Adrenal gland (tissue), 12 donors: Measurements from ENCODE around the gene KIAA0753. TPM values are rescaled to one million over a fixed set of nuclear protein-coding genes. Genes with fewer than 3 reads are reported as not detected.
A peak's percentile ranks its signal among the peaks of the same experiment; 100 is the strongest.

Experiments used
- DNase-seq, 7 donors: peaks; one replicate each; pipeline ENCODE4 v3.0.0-alpha.2; 2019 to 2020
- H3K27ac ChIP-seq, 5 donors: fragments of 200-600 bp; sonication (generic) in 4 of 5; 1 replicate in 3 of 5; 2 replicates in 2 of 5; pipeline versions ENCODE4 v1.5.1 to v1.8.0; 2016 to 2020; ENCODE audit warnings: mild to moderate bottlenecking in 1 of 5
- H3K27me3 ChIP-seq: fragments of 200-600 bp; 2 replicates; pipeline ENCODE4 v1.8.0; 2021
- H3K36me3 ChIP-seq, 2 donors: fragments of 200-600 bp; replicated peaks in 1 of 2; 1 replicate in 1 of 2; 2 replicates in 1 of 2; pipeline versions ENCODE4 v1.5.1 to v1.8.0; 2018 to 2022
- H3K4me1 ChIP-seq, 2 donors: fragments of 200-600 bp; replicated peaks in 1 of 2; 1 replicate in 1 of 2; 2 replicates in 1 of 2; pipeline versions ENCODE4 v1.5.1 to v1.8.0; 2018 to 2021
- H3K4me3 ChIP-seq, 4 donors: fragments of 200-600 bp; sonication (generic) in 3 of 4; one replicate each; pipeline ENCODE4 v1.5.1; 2016 to 2018
- H3K9me3 ChIP-seq, 3 donors: fragments of 200-600 bp; sonication (generic) in 1 of 3; replicated peaks in 1 of 3; 1 replicate in 2 of 3; 2 replicates in 1 of 3; pipeline versions ENCODE4 v1.5.1 to v1.8.0; 2016 to 2021
- POLR2A ChIP-seq, 2 donors: fragments of 450-650 bp; IDR thresholded peaks; one replicate each; pipeline ENCODE4 v1.6.1; 2017; ENCODE audit warnings: antibody characterized with exemption in 2 of 2, mild to moderate bottlenecking in 2 of 2, moderate library complexity in 1 of 2
- WGBS, 4 donors: extraction: QIAGEN DNeasy Blood & Tissue Kit in 2 of 4; methylation state at CpG; one replicate each; pipeline versions ENCODE4 v1.1.5 to v1.1.7; 2013 to 2017; 5-methylcytosine and 5-hydroxymethylcytosine counted together
- intact Hi-C, 2 donors: fragments of 100-400 bp; cut with DNase I; formaldehyde crosslinking; loops; one replicate each; pipeline versions ENCODE4 v1.14.1 to v1.15.0; 2022 to 2023
- polyA plus RNA-seq, 3 donors: library from polyadenylated mRNA; stranded (reverse); fragments of 200-250 nt in 2 of 3; fragments of 350-450 nt in 1 of 3; fragmentation: Illumina TruSeq in 1 of 3; extraction: RNeasy Lipid Tissue Mini Kit (QIAGEN cat#74804) in 1 of 3; gene quantifications; one replicate each; pipeline ENCODE4 v1.2.3, GENCODE V29; 2013 to 2014
- total RNA-seq, 9 donors: library from RNA; depleted of rRNA in 4 of 9; stranded (reverse); fragments of >200 nt in 4 of 9; fragments of 120-200 nt in 1 of 9; fragmentation: NEBNext Ultra II Directional in 1 of 9; extraction: Animal tissue kit (Norgen Biotek cat#: 25700) in 1 of 9; gene quantifications; one replicate each; pipeline versions ENCODE4 v1.1.0 to v1.2.4, GENCODE V29; 2013 to 2023
- TF ChIP-seq, protein P1 (sequence below), 6 experiments: fragments of 450-650 bp in 4 of 6; fragments of 200-600 bp in 2 of 6; sonication (generic) in 1 of 6; IDR thresholded peaks; 1 replicate in 5 of 6; 2 replicates in 1 of 6; pipeline versions ENCODE4 v1.5.1 to v1.8.0; 2016 to 2021; ENCODE audit warnings: antibody characterized with exemption in 6 of 6, mild to moderate bottlenecking in 2 of 6, moderate library complexity in 1 of 6
- donor health status: healthy with polysubstance abuse.
- donor health status: Bipolar disorder and iron deficiency.
- donor health status: DM: yes; HTN: yes; CAD: no.
- donor health status: DM: no; HTN: no; CAD: no.
- donor health status: DM: no; HTN: no; CAD: no.
- donor health status: DM: yes; HTN: yes; CAD: no.

Gene KIAA0753
- total and polyA plus RNA-seq, 12 donors: 5.1 to 21.8 (median 13.1) TPM

DNA sequence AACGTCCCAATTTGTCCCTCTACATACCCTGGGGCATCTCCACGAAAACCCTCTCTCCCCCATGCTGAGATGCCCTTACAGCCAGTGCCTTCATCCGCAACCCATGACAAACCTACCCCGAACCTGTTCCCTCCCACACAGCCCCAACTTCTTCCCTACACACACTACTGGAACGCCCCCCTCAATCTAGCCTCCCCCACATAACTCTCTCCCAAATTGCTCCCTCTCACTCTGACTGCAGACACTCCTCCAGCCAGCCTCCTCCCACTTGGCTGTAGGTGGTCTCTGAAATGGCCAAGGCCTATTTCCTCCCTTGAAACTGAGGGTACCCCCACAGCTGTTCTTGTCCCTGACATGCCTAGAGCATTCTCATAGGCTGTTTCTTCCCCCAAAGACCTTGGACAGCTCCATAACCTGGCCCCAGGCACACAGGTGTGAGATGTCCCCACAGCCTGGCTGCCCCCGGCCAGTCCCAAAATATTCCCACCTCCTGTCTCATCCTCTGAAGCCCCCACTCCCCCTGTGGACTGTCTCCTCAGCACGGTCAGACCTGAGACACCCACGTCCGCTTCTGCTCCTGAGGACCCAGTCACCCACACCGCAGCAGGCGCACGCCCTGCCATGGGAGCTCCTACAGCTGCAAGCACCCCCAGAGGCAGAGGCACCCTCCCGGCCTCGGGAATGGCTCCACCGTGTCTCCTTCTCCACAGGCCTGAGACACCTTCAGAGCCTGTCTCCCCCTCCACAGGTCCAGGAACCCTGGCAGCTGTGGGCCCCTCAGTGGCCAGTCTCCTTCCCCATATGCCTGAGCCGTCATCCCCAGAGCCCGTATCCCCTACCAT, 3.7 kb downstream of the KIAA0753 start:
- TF ChIP-seq, protein P1, sequence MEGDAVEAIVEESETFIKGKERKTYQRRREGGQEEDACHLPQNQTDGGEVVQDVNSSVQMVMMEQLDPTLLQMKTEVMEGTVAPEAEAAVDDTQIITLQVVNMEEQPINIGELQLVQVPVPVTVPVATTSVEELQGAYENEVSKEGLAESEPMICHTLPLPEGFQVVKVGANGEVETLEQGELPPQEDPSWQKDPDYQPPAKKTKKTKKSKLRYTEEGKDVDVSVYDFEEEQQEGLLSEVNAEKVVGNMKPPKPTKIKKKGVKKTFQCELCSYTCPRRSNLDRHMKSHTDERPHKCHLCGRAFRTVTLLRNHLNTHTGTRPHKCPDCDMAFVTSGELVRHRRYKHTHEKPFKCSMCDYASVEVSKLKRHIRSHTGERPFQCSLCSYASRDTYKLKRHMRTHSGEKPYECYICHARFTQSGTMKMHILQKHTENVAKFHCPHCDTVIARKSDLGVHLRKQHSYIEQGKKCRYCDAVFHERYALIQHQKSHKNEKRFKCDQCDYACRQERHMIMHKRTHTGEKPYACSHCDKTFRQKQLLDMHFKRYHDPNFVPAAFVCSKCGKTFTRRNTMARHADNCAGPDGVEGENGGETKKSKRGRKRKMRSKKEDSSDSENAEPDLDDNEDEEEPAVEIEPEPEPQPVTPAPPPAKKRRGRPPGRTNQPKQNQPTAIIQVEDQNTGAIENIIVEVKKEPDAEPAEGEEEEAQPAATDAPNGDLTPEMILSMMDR (IDR thresholded peaks at IDR 0.05): no peak
- TF ChIP-seq POLR2A (IDR thresholded peaks at IDR 0.05): no peak
- H3K4me1 ChIP-seq: peaks cover 13 to 18% of the 10 kb centered on the region in 2 donors
- WGBS, 4 donors: 91 to 95% (median 93%) methylated on average over 13 to 17 of the region's 17 CpGs
- H3K36me3 ChIP-seq: peaks cover 0 to 16% of the 10 kb centered on the region in 2 donors
- H3K27ac ChIP-seq: no peak overlapping the region
- no peaks in the 10 kb centered on the region for H3K27me3 ChIP-seq
- no peaks in the 10 kb centered on the region for H3K9me3 ChIP-seq
- intact Hi-C loops: loop anchor here (5.0 to 10.0 kb wide), 2 partner anchors 160 to 162 kb away; no protein-coding TSS in a partner anchor
- H3K4me3 ChIP-seq: no peak overlapping the region
- DNase-seq: peak in 1 of 7 donors; percentile 14

DNA sequence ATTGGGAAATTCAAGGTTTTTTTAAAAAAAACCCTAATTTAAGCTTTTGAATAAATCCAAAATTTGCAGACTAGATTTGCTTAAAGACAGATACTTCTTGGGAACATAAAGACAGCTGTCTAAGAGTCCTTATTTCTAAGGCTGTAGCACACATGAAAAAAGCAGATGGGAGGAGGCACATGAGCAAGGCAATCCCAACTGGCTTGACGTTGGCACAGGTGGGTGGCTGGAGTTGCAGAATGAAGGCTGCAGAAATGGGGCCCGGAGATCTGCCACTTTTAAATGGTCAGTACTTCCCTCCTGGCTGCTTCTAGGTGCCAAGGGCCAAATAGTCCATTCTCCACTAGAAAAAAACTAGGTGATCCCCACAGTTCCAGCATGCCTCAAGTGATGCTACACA, 4.4 kb downstream of the KIAA0753 start:
- H3K9me3 ChIP-seq: no peaks in the 10 kb centered on the region
- DNase-seq: no peak
- no peak overlapping the region for H3K4me3 ChIP-seq
- intact Hi-C loops: loop anchor here (5.0 to 10.0 kb wide), 2 partner anchors 159 to 161 kb away; no protein-coding TSS in a partner anchor
- H3K27ac ChIP-seq: no peak overlapping the region
- peaks cover 0 to 16% of the 10 kb centered on the region in 2 donors for H3K36me3 ChIP-seq
- H3K4me1 ChIP-seq: peaks cover 13 to 14% of the 10 kb centered on the region in 2 donors
- WGBS, 4 donors: 81 to 89% (median 86%) methylated on average over 2 of the region's 2 CpGs
- no peaks in the 10 kb centered on the region for H3K27me3 ChIP-seq
- TF ChIP-seq, protein P1 (IDR thresholded peaks at IDR 0.05): no peak
- TF ChIP-seq POLR2A (IDR thresholded peaks at IDR 0.05): no peak

DNA sequence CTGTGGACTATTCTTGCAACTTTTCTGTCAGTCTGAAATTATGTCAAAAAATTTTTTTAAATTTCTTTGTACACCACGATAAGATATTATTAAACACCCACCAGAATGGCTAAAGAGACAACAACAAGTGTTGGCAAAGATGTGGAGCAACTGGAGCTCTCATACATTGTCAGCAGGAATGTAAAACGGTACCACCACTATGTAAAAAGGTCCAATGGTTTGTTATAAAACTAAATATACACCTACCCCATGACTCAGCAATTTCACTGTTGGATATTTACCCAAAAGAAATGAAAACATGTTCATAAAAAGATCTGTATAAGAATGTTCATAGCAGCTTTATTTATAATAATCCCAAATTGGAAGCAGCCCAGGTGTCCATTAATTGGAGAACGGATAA, 7.2 kb downstream of the KIAA0753 start:
- Histone ChIP-seq H3K27me3 (no peaks in the 10 kb centered on the region), H3K36me3 (peaks cover 0 to 17% of the 10 kb centered on the region in 2 donors), H3K9me3 (no peaks in the 10 kb centered on the region), H3K4me3 (no peak overlapping the region), H3K4me1 (peaks cover 0 to under 1% of the 10 kb centered on the region in 2 donors), H3K27ac (no peak overlapping the region)
- DNase-seq: no peak
- intact Hi-C loops: loop anchor here in 1 of 2 donors (10.0 kb wide), 1 partner anchor 158 kb away; no protein-coding TSS in a partner anchor
- WGBS, 4 donors: 93 to 100% (median 98%) methylated on average over 3 of the region's 3 CpGs
- TF ChIP-seq, protein P1 (IDR thresholded peaks at IDR 0.05): no peak
- TF ChIP-seq POLR2A (IDR thresholded peaks at IDR 0.05): no peak

DNA sequence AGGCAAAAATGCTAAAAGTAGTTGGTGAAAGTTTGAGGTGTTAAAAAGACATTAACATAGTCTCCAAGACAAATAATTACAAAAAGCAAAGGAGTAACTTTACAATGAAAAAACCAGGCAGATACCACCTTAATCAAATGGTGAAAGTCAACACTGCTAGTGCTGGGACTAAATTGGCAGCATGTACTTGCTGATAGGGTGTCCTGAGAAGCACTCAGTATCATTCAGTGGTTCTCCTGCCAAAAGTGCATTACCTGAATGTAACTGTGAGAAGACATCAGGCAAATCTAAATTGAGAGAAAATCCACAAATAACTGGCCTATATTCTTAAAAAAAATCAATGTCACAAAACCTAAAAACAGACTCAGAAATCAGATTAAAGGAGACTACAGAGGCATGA, 8.0 kb downstream of the KIAA0753 start:
- no peak overlapping the region for H3K27ac ChIP-seq
- TF ChIP-seq POLR2A (IDR thresholded peaks at IDR 0.05): no peak
- TF ChIP-seq, protein P1 (IDR thresholded peaks at IDR 0.05): no peak
- H3K36me3 ChIP-seq: peaks cover 0 to 24% of the 10 kb centered on the region in 2 donors
- no peak overlapping the region for H3K4me3 ChIP-seq
- H3K9me3 ChIP-seq: no peaks in the 10 kb centered on the region
- H3K4me1 ChIP-seq: no peaks in the 10 kb centered on the region
- intact Hi-C loops: loop anchor here in 1 of 2 donors (10.0 kb wide), 1 partner anchor 158 kb away; no protein-coding TSS in a partner anchor
- H3K27me3 ChIP-seq: no peaks in the 10 kb centered on the region
- no peak for DNase-seq
